ENCODE measurements around the gene CALN1.

Gene CALN1

GRCh38 chr7:72430531-72430930, 18.4 kb upstream of the CALN1 start:
- no peak overlapping the region for H3K27ac ChIP-seq
- no peak for TF ChIP-seq CTCF (conservative IDR thresholded peaks at IDR 0.05)
- no peak for TF ChIP-seq ZFX (IDR thresholded peaks at IDR 0.05)

DNA sequence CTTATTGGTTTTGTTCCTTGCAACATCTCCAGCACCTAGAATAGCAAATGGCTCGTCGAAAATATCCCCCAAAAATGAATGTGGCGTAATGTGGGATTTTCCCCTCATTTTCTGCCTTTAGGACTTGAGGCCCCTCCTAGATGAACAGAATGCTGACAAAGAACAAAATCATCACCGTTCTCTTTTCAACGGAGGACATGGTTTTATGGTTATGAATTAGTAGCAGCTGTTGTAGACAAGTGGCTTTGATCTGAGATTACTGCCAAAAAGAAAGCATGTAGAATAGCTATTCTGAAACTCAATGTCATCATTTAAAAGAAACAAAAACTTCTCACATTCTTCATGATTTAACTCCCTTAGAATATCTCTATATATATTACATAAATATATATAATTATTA, 17.2 kb upstream of the CALN1 start:
- TF ChIP-seq CTCF (conservative IDR thresholded peaks at IDR 0.05), result no peak
- TF ChIP-seq ZFX (IDR thresholded peaks at IDR 0.05), result no peak
- H3K27ac ChIP-seq, result no peak overlapping the region

DNA sequence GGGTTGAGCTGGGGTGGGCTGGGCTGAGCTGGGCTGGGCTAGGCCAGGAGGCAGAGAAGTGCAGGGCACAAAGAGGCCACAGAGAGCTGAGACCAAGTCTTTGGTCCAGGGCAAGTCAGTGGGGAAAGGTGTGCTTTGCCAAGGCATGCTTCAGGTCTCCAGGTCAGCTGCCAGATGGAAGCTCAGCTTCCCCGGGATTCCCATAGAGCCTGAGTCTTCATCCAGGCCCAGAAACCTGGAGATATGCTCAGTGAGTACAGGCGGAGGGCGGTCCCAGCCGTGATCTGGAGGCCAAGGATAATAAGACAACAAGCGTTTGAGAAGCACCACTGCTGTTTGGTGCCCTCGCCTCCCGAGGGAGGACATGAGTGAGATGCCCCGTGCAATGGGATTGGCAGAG, 4.7 kb upstream of the CALN1 start:
- no peak for TF ChIP-seq CTCF (conservative IDR thresholded peaks at IDR 0.05)
- no peak for TF ChIP-seq ZFX (IDR thresholded peaks at IDR 0.05)

DNA sequence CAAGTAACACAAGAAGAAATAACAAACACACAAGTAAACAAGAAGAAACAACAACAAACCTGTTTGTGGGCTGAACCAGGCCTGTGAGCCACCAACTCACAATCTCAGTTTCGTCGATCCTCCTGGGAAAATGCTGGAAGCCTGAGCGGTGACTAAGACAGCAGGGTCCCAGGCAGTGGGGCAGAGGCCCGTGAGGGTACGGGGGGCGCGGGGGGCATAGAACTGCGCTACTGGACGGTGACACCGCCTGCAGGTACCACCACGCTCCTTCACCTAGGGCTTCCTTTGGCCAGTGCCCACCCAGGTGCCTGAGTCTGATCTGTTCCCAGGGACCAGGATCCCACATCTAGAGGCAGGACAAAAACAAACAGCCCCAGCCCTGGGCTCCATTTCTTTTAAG, 3.4 kb upstream of the CALN1 start:
- TF ChIP-seq ZFX (IDR thresholded peaks at IDR 0.05) (no peak), CTCF (conservative IDR thresholded peaks at IDR 0.05) (no peak)
- no peak overlapping the region for H3K27ac ChIP-seq

More for the DNA sequence above, 4.7 kb upstream of the CALN1 start:
- no peak overlapping the region for H3K27ac ChIP-seq

- H3K27ac ChIP-seq, result no peak overlapping the region
- no peak for TF ChIP-seq CTCF (conservative IDR thresholded peaks at IDR 0.05)
Measured at GRCh38 chr7:72413886-72414285, 1.7 kb upstream of the CALN1 start.

- TF ChIP-seq CTCF (conservative IDR thresholded peaks at IDR 0.05), result no peak
- no peak for TF ChIP-seq ZFX (IDR thresholded peaks at IDR 0.05)
- H3K27ac ChIP-seq, result no peak overlapping the region
Measured at GRCh38 chr7:72413290-72413689, 1.2 kb upstream of the CALN1 start.

DNA sequence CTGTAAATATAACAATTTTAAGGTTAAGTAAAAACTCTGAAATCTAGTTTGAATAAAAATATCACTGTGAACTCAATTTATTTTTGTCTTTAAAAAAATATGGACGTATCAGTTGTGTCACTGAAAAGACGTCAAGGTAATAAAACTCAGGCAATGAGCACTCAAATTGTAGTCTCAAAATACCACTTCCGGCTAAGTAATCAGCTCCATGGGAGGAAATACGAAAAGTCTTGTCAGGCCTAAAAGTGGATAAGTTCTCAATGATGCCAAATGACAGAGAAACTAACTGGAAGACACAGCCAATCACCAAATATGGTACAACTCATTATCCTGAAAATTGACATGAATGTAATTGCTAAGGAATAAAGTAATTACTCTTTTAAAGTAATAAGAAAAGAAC, 719 bp downstream of the CALN1 start:
- no peak for TF ChIP-seq ZFX (IDR thresholded peaks at IDR 0.05)
- no peak for TF ChIP-seq CTCF (conservative IDR thresholded peaks at IDR 0.05)
- no peak overlapping the region for H3K27ac ChIP-seq
